ENCODE measurements around the gene CKMT2. TPM values are rescaled to one million over a fixed set of nuclear protein-coding genes. Genes with fewer than 3 reads are reported as not detected.

Gene CKMT2
- total RNA-seq, 6 experiments from 2014 or later, result not detected

DNA sequence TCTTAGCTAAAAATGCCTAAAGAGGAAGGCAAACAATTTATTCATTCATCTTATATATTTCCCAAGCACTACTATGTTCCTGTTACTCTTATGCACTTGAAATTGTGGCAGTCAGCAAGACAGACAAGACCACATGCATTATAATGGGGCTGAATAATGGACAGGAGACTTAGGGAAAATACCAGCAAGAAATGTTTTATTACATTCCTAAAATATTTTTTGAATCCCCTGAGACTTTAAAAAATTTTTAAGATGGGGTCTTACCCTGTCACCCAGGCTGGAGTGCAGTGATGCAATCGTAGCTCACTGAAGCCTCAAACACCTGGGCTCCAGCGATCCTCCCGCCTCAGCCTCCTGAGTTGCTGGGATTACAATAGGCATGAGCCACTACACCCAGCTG is 81.5 kb downstream of the CKMT2 start:
- Mint-ChIP-seq H3K36me3 (ENCODE audit: low read depth) (peaks cover 42% of the 10 kb centered on the region), H3K27ac (no peak overlapping the region), H3K27me3 (ENCODE audit: insufficient read depth) (no peaks in the 10 kb centered on the region; the same call in 1 of the 2 replicates), H3K4me1 (ENCODE audit: low read depth) (peaks cover 19% of the 10 kb centered on the region), H3K4me3 (no peak overlapping the region), H3K9me3 (no peaks in the 10 kb centered on the region)
- no peak for DNase-seq
- TF ChIP-seq, protein P1, sequence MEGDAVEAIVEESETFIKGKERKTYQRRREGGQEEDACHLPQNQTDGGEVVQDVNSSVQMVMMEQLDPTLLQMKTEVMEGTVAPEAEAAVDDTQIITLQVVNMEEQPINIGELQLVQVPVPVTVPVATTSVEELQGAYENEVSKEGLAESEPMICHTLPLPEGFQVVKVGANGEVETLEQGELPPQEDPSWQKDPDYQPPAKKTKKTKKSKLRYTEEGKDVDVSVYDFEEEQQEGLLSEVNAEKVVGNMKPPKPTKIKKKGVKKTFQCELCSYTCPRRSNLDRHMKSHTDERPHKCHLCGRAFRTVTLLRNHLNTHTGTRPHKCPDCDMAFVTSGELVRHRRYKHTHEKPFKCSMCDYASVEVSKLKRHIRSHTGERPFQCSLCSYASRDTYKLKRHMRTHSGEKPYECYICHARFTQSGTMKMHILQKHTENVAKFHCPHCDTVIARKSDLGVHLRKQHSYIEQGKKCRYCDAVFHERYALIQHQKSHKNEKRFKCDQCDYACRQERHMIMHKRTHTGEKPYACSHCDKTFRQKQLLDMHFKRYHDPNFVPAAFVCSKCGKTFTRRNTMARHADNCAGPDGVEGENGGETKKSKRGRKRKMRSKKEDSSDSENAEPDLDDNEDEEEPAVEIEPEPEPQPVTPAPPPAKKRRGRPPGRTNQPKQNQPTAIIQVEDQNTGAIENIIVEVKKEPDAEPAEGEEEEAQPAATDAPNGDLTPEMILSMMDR (IDR thresholded peaks at IDR 0.05), result no peak

DNA sequence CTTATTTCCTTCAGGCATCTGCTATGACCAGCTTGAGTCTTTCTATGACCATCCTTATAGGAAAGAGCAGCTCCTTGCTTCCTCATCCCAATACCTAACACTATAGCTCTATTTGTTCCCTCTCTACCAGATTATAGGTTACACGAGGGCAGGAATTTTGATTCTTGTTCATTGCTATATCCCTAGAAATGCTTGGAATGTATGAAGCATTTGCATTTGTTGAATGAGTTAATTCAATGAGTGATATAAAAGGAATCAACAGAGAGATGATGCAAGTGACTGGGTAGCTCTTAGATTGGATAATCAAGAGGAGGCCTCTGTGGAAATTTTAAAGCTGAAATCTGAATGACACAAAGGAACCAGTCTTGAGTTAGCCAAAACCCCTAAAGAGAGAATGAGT is 82.2 kb downstream of the CKMT2 start:
- DNase-seq, result peak; percentile 43
- H3K4me3 Mint-ChIP-seq, result no peak overlapping the region
- peak overlapping the region; percentile 57 for H3K27ac Mint-ChIP-seq
- H3K27me3 Mint-ChIP-seq (ENCODE audit: insufficient read depth), result no peaks in the 10 kb centered on the region; the same call in 1 of the 2 replicates
- no peaks in the 10 kb centered on the region for H3K9me3 Mint-ChIP-seq
- H3K36me3 Mint-ChIP-seq (ENCODE audit: low read depth), result peaks cover 42% of the 10 kb centered on the region
- TF ChIP-seq, protein P1 (IDR thresholded peaks at IDR 0.05), result no peak
- peaks cover 19% of the 10 kb centered on the region for H3K4me1 Mint-ChIP-seq (ENCODE audit: low read depth)

DNA sequence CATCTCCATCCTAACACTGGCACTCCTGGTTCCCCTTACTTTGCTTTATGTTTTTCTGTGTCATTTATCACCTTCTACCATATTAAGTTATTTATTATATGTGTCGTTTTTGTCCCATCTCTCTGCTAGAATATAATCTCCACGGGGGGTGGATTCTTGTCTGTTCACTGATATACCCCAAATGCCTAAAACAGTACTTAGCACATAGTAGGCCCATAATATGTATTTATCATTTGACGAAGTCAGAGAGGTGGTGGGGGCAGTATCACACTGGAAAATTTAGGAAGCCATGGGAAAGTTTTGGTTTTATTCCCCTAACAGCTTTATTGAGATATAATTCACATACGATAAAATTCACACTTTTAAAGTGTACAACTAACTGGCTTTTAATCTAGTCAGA is 82.7 kb downstream of the CKMT2 start:
- no peaks in the 10 kb centered on the region for H3K9me3 Mint-ChIP-seq
- peaks cover 41% of the 10 kb centered on the region for H3K36me3 Mint-ChIP-seq (ENCODE audit: low read depth)
- no peaks in the 10 kb centered on the region; the same call in 1 of the 2 replicates for H3K27me3 Mint-ChIP-seq (ENCODE audit: insufficient read depth)
- TF ChIP-seq, protein P1 (IDR thresholded peaks at IDR 0.05), result no peak
- DNase-seq, result no peak
- H3K4me3 Mint-ChIP-seq, result no peak overlapping the region
- H3K27ac Mint-ChIP-seq, result peak overlapping the region; percentile 57
- H3K4me1 Mint-ChIP-seq (ENCODE audit: low read depth), result peaks cover 19% of the 10 kb centered on the region

Other genes starting within 250 kb of the CKMT2 start
- 10 to 100 TPM; 26.8 to 33.9 (median 31.7) TPM for gene ZCCHC9, start 68.3 kb downstream of the CKMT2 start, total RNA-seq (2021; fragmentation: NEBNext Ultra II Directional; extraction: Animal tissue kit (Norgen Biotek cat#: 25700))
- not detected for gene ACOT12, start 160.8 kb downstream of the CKMT2 start, total RNA-seq (2021; fragmentation: NEBNext Ultra II Directional; extraction: Animal tissue kit (Norgen Biotek cat#: 25700))

All from HFFc6 (cell line).